Ishikawa (cell line): ENCODE data around the gene MED13L.

Source experiments
- EP300 ChIP-seq: IDR thresholded peaks from 2 replicates; pipeline ENCODE4 v1.6.1; 2012; ENCODE audit warnings: borderline replicate concordance
- TAF1 ChIP-seq: IDR thresholded peaks from 2 replicates; pipeline ENCODE4 v1.6.1; 2012; ENCODE audit warnings: low read depth, mild to moderate bottlenecking
- TCF12 ChIP-seq: IDR thresholded peaks from 2 replicates; pipeline ENCODE4 v1.6.1; 2012; ENCODE audit warnings: low read depth

- TF ChIP-seq TAF1 (no peak), TCF12 (no peak), EP300 (no peak)
Measured at GRCh38 chr12:115998119-115998633, 279.3 kb downstream of the MED13L start.
